IMR-90 (cell line): ENCODE measurements around the gene ASF1B.

Source experiments
- CEBPB ChIP-seq: IDR thresholded peaks from 2 replicates; pipeline ENCODE4 v1.6.1; 2012; ENCODE audit warnings: low read depth, low read length, improper control_type of control experiment
- CTCF ChIP-seq: conservative IDR thresholded peaks from 2 replicates; pipeline ENCODE4 v1.5.1; 2012; ENCODE audit warnings: mild to moderate bottlenecking, low read depth, low read length, improper control_type of control experiment
- ELK1 ChIP-seq: fragments of 150-350 bp; IDR thresholded peaks from 2 replicates; pipeline ENCODE4 v1.6.1; 2016; ENCODE audit warnings: low read depth, mild to moderate bottlenecking, low read length, moderate library complexity, borderline replicate concordance
- MAFK ChIP-seq: IDR thresholded peaks from 2 replicates; pipeline ENCODE4 v1.6.1; 2012; ENCODE audit warnings: low read depth, low read length, improper control_type of control experiment
- MAZ ChIP-seq: IDR thresholded peaks from 2 replicates; pipeline ENCODE4 v1.6.1; 2012; ENCODE audit warnings: low read depth, mild to moderate bottlenecking, low read length, improper control_type of control experiment, moderate library complexity, borderline replicate concordance
- MXI1 ChIP-seq: IDR thresholded peaks from 2 replicates; pipeline ENCODE4 v1.6.1; 2012; ENCODE audit warnings: low read depth, mild to moderate bottlenecking, low read length, moderate library complexity, borderline replicate concordance
- NFE2L2 ChIP-seq: fragments of 150-350 bp; IDR thresholded peaks from 2 replicates; pipeline ENCODE4 v1.6.1; 2016; ENCODE audit warnings: low read depth, mild to moderate bottlenecking, low read length
- POLR2A ChIP-seq: IDR thresholded peaks from 2 replicates; pipeline ENCODE4 v1.6.1; 2012; ENCODE audit warnings: mild to moderate bottlenecking, low read depth, low read length
- RAD21 ChIP-seq: IDR thresholded peaks from 2 replicates; pipeline ENCODE4 v1.6.1; 2012; ENCODE audit warnings: low read length, improper control_type of control experiment
- RCOR1 ChIP-seq: IDR thresholded peaks from 2 replicates; pipeline ENCODE4 v1.6.1; 2012; ENCODE audit warnings: mild to moderate bottlenecking, low read length, improper control_type of control experiment; ENCODE audit not compliant: insufficient replicate concordance
- RFX5 ChIP-seq: IDR thresholded peaks from 2 replicates; pipeline ENCODE4 v1.8.0; 2012; ENCODE audit warnings: low read depth, mild to moderate bottlenecking, low read length, moderate library complexity
- SMC3 ChIP-seq: fragments of 150-350 bp; IDR thresholded peaks from 2 replicates; pipeline ENCODE4 v1.6.1; 2016; ENCODE audit warnings: low read depth, mild to moderate bottlenecking, antibody characterized with exemption, low read length, moderate library complexity
- TF ChIP-seq, protein P1 (sequence below): fragments of 150-350 bp; IDR thresholded peaks from 2 replicates; pipeline ENCODE4 v1.6.1; 2017; ENCODE audit warnings: mild to moderate bottlenecking, antibody characterized with exemption, low read length, low read depth

- TF ChIP-seq CTCF (no peak), RCOR1 (no peak), MAFK (no peak), MAZ (no peak), MXI1 (no peak), POLR2A (no peak), RFX5 (no peak), NFE2L2 (no peak), ELK1 (no peak), CEBPB (no peak), RAD21 (no peak), SMC3 (no peak)
- TF ChIP-seq, protein P1, sequence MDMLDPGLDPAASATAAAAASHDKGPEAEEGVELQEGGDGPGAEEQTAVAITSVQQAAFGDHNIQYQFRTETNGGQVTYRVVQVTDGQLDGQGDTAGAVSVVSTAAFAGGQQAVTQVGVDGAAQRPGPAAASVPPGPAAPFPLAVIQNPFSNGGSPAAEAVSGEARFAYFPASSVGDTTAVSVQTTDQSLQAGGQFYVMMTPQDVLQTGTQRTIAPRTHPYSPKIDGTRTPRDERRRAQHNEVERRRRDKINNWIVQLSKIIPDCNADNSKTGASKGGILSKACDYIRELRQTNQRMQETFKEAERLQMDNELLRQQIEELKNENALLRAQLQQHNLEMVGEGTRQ = no peak
Measured at GRCh38 chr19:14156971-14157717, 20.8 kb upstream of the ASF1B start.
